ENCODE measurements around the gene CHD3. TPM values are rescaled to one million over a fixed set of nuclear protein-coding genes. Genes with fewer than 3 reads are reported as not detected.

The CHD3 gene
- total RNA-seq, 4 donors from 2014 or later: 5.4 to 7.7 (median 6.0) TPM

- Histone ChIP-seq H3K27me3 (no peaks in the 10 kb centered on the region), H3K36me3 (no peaks in the 10 kb centered on the region), H3K4me3 (no peak overlapping the region), H3K4me1 (no peaks in the 10 kb centered on the region), H3K27ac (no peak overlapping the region), H3K9me3 (no peaks in the 10 kb centered on the region)
- TF ChIP-seq POLR2A (IDR thresholded peaks at IDR 0.05) (no peak), CTCF (IDR thresholded peaks at IDR 0.05 in 4 of 5, conservative IDR thresholded peaks at IDR 0.05 in 1 of 5) (no peak)
- DNase-seq (no peak), ATAC-seq (no peak)
- intact Hi-C loops (cut with DNase I; ENCODE audit: low total_unique reads) (no loop called here), in situ Hi-C loops (cut with MboI; ENCODE audit: low sequenced_read_pairs in 4 of 4) (no loop called here)
Measured at GRCh38 chr17:7956228-7956965, 67.8 kb downstream of the CHD3 start.

- Histone ChIP-seq H3K27me3 (no peaks in the 10 kb centered on the region), H3K27ac (no peak overlapping the region), H3K4me1 (no peaks in the 10 kb centered on the region), H3K4me3 (no peak overlapping the region), H3K36me3 (no peaks in the 10 kb centered on the region), H3K9me3 (no peaks in the 10 kb centered on the region)
- intact Hi-C loops (cut with DNase I; ENCODE audit: low total_unique reads): no loop called here
- in situ Hi-C loops (cut with MboI; ENCODE audit: low sequenced_read_pairs in 4 of 4): no loop called here
- DNase-seq (no peak), ATAC-seq (no peak)
- TF ChIP-seq CTCF (IDR thresholded peaks at IDR 0.05 in 4 of 5, conservative IDR thresholded peaks at IDR 0.05 in 1 of 5) (no peak), POLR2A (IDR thresholded peaks at IDR 0.05) (no peak)
Measured at GRCh38 chr17:7959503-7960253, 71.1 kb downstream of the CHD3 start.

- no peaks in the 10 kb centered on the region for H3K36me3 ChIP-seq
Measured at GRCh38 chr17:7961421-7961820, 72.8 kb downstream of the CHD3 start.

More at GRCh38 chr17:7961421-7961820, 72.8 kb downstream of the CHD3 start:
- H3K4me3 ChIP-seq: no peak overlapping the region
- no peak overlapping the region for H3K27ac ChIP-seq
- no peaks in the 10 kb centered on the region for H3K27me3 ChIP-seq
- no peak for TF ChIP-seq POLR2A (IDR thresholded peaks at IDR 0.05)
- TF ChIP-seq CTCF (IDR thresholded peaks at IDR 0.05 in 4 of 5, conservative IDR thresholded peaks at IDR 0.05 in 1 of 5): no peak
- ATAC-seq (no peak), DNase-seq (no peak)
- no peaks in the 10 kb centered on the region for H3K9me3 ChIP-seq
- H3K4me1 ChIP-seq: no peaks in the 10 kb centered on the region
- intact Hi-C loops (cut with DNase I; ENCODE audit: low total_unique reads) (no loop called here), in situ Hi-C loops (cut with MboI; ENCODE audit: low sequenced_read_pairs in 4 of 4) (no loop called here)

Other genes with a start within 250 kb of the CHD3 start
- under 1 TPM; 0.10 to 0.81 (median 0.21) TPM for gene ATP1B2, start 237.9 kb upstream of the CHD3 start, total RNA-seq
- gene TP53, start 201.3 kb upstream of the CHD3 start, total RNA-seq: 10 to 100 TPM; 14.1 to 17.0 (median 15.4) TPM
- gene WRAP53, start 200.3 kb upstream of the CHD3 start, total RNA-seq: 1 to 10 TPM; 2.6 to 5.8 (median 3.7) TPM
- under 1 TPM in 3 of 4 donors, not detected in 1; 0.13 to 0.46 (median 0.31) TPM for gene EFNB3, start 183.6 kb upstream of the CHD3 start, total RNA-seq
- not detected for gene DNAH2, start 171.0 kb upstream of the CHD3 start, total RNA-seq
- gene KDM6B, start 54.6 kb upstream of the CHD3 start, total RNA-seq: 1 to 10 TPM; 1.9 to 8.2 (median 4.4) TPM
- gene TMEM88, start 33.7 kb upstream of the CHD3 start, total RNA-seq: 10 to 100 TPM; 18.8 to 56.8 (median 27.9) TPM
- 100 to 1,000 TPM in 2 of 4 donors, 10 to 100 TPM in 2; 57.4 to 133 (median 96.6) TPM for gene NAA38, start 31.2 kb upstream of the CHD3 start, total RNA-seq
- 10 to 100 TPM in 2 of 4 donors, 1 to 10 TPM in 2; 4.1 to 14.7 (median 9.0) TPM for gene CYB5D1, start 30.8 kb upstream of the CHD3 start, total RNA-seq
- 1 to 10 TPM in 1 of 4 donors, under 1 TPM in 2, not detected in 1; 0.51 to 1.2 (median 0.62) TPM for gene RNF227, start 27.5 kb downstream of the CHD3 start, total RNA-seq
- gene KCNAB3, start 41.1 kb downstream of the CHD3 start, total RNA-seq: under 1 TPM in 1 of 4 donors, not detected in 3; 0.42 TPM
- gene TRAPPC1, start 43.2 kb downstream of the CHD3 start, total RNA-seq: 10 to 100 TPM; 19.4 to 41.7 (median 30.0) TPM
- gene CNTROB, start 43.4 kb downstream of the CHD3 start, total RNA-seq: 10 to 100 TPM in 1 of 4 donors, 1 to 10 TPM in 3; 3.6 to 14.3 (median 7.2) TPM
- not detected for gene GUCY2D, start 113.8 kb downstream of the CHD3 start, total RNA-seq
- gene ALOX15B, start 150.3 kb downstream of the CHD3 start, total RNA-seq: 1 to 10 TPM in 1 of 4 donors, under 1 TPM in 3; 0.15 to 1.0 (median 0.69) TPM
- gene ALOX12B, start 198.9 kb downstream of the CHD3 start, total RNA-seq: not detected
- not detected for gene ALOXE3, start 229.7 kb downstream of the CHD3 start, total RNA-seq
- gene HES7, start 235.3 kb downstream of the CHD3 start, total RNA-seq: not detected